Endodermal cell (in vitro differentiated cells): Measurements from ENCODE around the gene AFF1. TPM values are rescaled to one million over a fixed set of nuclear protein-coding genes. Genes with fewer than 3 reads are reported as not detected.
A peak's percentile ranks its signal among the peaks of the same experiment; 100 is the strongest.

Experiments used
- DNase-seq: peaks from one replicate; pipeline ENCODE4 v3.0.0-alpha.2; 2017
- H3K27ac ChIP-seq: 2 replicates; pipeline ENCODE4 v1.5.1; 2013; ENCODE audit warnings: mild to moderate bottlenecking, low read depth, low read length, moderate library complexity
- H3K27me3 ChIP-seq: 2 replicates; pipeline ENCODE4 v1.6.1; 2013; ENCODE audit warnings: mild to moderate bottlenecking, low read length, moderate library complexity; ENCODE audit not compliant: insufficient read depth, control insufficient read depth, poor library complexity, severe bottlenecking
- H3K36me3 ChIP-seq: 2 replicates; pipeline ENCODE4 v1.7.0; 2013; ENCODE audit warnings: mild to moderate bottlenecking, low read length, moderate library complexity; ENCODE audit not compliant: control insufficient read depth, insufficient read depth
- H3K4me1 ChIP-seq: one replicate; pipeline ENCODE4 v1.7.0; 2013; ENCODE audit warnings: low read length; ENCODE audit not compliant: control insufficient read depth, insufficient read depth
- H3K4me3 ChIP-seq: 2 replicates; pipeline ENCODE4 v1.5.1; 2013; ENCODE audit warnings: mild to moderate bottlenecking, low read length, moderate library complexity
- H3K9ac ChIP-seq: 2 replicates; pipeline ENCODE4 v1.6.1; 2013; ENCODE audit warnings: mild to moderate bottlenecking, low read length, moderate library complexity; ENCODE audit not compliant: poor library complexity, severe bottlenecking; ENCODE audit errors: extremely low read depth
- H3K9me3 ChIP-seq: 2 replicates; pipeline ENCODE4 v1.6.1; 2013; ENCODE audit warnings: mild to moderate bottlenecking, low read length, moderate library complexity; ENCODE audit not compliant: control insufficient read depth
- H3K27ac Mint-ChIP-seq: 2 replicates; pipeline ENCODE4 v1.8.0; 2020; ENCODE audit warnings: mixed read lengths
- H3K27me3 Mint-ChIP-seq: 2 replicates; pipeline ENCODE4 v1.8.0; 2021; ENCODE audit warnings: mild to moderate bottlenecking, mixed read lengths; ENCODE audit not compliant: insufficient read depth
- H3K36me3 Mint-ChIP-seq: 2 replicates; pipeline ENCODE4 v1.8.0; 2020; ENCODE audit warnings: low read depth, mixed read lengths
- H3K4me1 Mint-ChIP-seq: 2 replicates; pipeline ENCODE4 v1.8.0; 2020; ENCODE audit warnings: mixed read lengths
- H3K4me3 Mint-ChIP-seq: 2 replicates; pipeline ENCODE4 v1.8.0; 2020; ENCODE audit warnings: mild to moderate bottlenecking, moderate library complexity, mixed read lengths
- H3K9me3 Mint-ChIP-seq: 2 replicates; pipeline ENCODE4 v1.8.0; 2020; ENCODE audit warnings: mild to moderate bottlenecking, mixed read lengths
- WGBS, 2 experiments: methylation state at CpG; one replicate each; pipeline versions ENCODE4 v1.1.5 to v1.1.7; 2013; ENCODE audit warnings: missing lambda C conversion rate in 2 of 2, mixed read lengths in 1 of 2; ENCODE audit not compliant: insufficient coverage in 1 of 2, insufficient read length in 1 of 2; 5-methylcytosine and 5-hydroxymethylcytosine counted together
- total RNA-seq, 2 donors: library from RNA; stranded (reverse); fragmentation: NEBNext Ultra II Directional in 1 of 2; extraction: Animal tissue kit (Norgen Biotek cat#: 25700) in 1 of 2; gene quantifications; 2 replicates in 1 of 2; 3 replicates in 1 of 2; pipeline ENCODE4 v1.2.1, GENCODE V29; 2021
- TF ChIP-seq, protein P1 (sequence below): fragments of 200-600 bp; sonication (generic); conservative IDR thresholded peaks from 2 replicates; pipeline ENCODE4 v1.5.0; 2021; ENCODE audit warnings: antibody characterized with exemption, mild to moderate bottlenecking

AFF1 gene
- total RNA-seq, 2 donors from 2014 or later = 134 to 171 TPM

DNA sequence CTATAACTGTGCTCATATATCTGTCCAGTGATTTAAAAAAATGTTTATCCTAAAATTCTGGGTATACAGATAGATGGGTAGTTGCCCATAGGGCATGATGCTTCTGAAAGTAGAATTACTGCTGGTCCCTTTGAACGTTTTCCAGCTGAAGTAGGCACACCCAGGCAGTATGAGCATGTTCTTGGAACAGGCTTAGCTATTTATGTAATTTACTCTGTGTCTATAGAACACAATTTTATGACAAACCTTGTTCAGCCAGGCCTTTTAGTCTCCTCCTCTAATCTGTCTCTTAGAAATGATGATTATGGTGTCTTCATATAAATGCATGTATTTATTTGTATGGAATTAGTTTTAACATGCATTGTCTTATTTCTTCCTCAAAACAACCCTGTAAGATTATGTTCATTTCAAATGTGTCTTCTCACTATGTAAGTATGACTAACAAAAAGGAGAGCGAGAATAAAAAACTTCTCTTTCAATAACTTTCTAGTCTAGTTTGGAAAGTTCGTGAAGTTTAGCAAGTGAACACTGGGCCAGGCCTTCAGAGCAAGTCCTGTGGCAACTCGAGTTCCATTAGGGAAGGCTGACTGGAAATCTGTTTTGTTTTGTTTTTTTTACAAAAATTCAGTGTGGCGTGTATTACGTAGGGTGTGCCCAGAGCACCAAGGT lies 142.0 kb downstream of the AFF1 start:
- H3K4me3 ChIP-seq = no peak overlapping the region
- TF ChIP-seq, protein P1, sequence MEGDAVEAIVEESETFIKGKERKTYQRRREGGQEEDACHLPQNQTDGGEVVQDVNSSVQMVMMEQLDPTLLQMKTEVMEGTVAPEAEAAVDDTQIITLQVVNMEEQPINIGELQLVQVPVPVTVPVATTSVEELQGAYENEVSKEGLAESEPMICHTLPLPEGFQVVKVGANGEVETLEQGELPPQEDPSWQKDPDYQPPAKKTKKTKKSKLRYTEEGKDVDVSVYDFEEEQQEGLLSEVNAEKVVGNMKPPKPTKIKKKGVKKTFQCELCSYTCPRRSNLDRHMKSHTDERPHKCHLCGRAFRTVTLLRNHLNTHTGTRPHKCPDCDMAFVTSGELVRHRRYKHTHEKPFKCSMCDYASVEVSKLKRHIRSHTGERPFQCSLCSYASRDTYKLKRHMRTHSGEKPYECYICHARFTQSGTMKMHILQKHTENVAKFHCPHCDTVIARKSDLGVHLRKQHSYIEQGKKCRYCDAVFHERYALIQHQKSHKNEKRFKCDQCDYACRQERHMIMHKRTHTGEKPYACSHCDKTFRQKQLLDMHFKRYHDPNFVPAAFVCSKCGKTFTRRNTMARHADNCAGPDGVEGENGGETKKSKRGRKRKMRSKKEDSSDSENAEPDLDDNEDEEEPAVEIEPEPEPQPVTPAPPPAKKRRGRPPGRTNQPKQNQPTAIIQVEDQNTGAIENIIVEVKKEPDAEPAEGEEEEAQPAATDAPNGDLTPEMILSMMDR = no peak
- H3K4me1 ChIP-seq = peaks cover 12% of the 10 kb centered on the region
- WGBS, 2 experiments = 91% methylated on average over 6 of the region's 6 CpGs
- Mint-ChIP-seq H3K9me3 (no peaks in the 10 kb centered on the region), H3K36me3 (peaks cover 14% of the 10 kb centered on the region), H3K4me1 (peaks cover 58% of the 10 kb centered on the region), H3K27ac (no peak overlapping the region), H3K27me3 (no peaks in the 10 kb centered on the region), H3K4me3 (no peak overlapping the region)
- no peak for DNase-seq
- no peaks in the 10 kb centered on the region for H3K9me3 ChIP-seq
- H3K36me3 ChIP-seq = peaks cover 28% of the 10 kb centered on the region
- H3K9ac ChIP-seq = no peak overlapping the region
- no peaks in the 10 kb centered on the region for H3K27me3 ChIP-seq
- no peak overlapping the region for H3K27ac ChIP-seq

DNA sequence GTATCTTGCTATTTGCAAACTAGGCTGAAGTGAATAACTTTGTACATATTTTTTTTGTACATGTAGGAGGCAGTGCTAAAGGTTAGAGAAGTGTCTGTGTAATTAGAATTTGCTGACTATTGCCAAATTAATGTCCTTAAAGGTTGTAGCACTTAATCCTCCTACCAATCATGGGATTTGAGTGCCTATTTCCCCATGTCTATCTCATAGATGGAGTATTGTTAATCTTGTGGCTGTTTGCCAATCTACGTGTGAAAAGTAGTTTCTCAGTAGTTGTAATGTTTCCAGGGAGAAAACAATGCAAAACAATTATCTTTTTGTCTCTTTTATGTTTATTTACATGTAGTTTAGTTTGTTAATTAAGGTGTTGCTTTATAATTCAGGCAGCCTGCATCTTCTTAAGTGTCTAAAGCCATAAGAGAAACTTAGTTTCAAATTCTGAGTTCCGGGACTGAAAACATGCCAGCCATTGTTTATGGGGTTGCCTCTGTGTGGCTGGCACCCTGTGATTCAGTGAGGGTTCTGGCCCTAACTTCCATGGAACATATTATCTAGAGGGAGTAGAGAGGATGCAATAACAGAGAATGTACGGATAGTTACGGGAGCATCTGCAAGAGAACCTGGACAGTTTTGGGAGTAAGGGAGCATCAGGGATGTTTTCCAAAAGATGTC lies 143.2 kb downstream of the AFF1 start:
- H3K27me3 ChIP-seq = no peaks in the 10 kb centered on the region
- no peaks in the 10 kb centered on the region for H3K9me3 Mint-ChIP-seq
- no peak overlapping the region for H3K4me3 Mint-ChIP-seq
- peaks cover 14% of the 10 kb centered on the region for H3K36me3 Mint-ChIP-seq
- peak overlapping the region; percentile 5 for H3K27ac Mint-ChIP-seq
- no peak overlapping the region for H3K27ac ChIP-seq
- H3K9me3 ChIP-seq = no peaks in the 10 kb centered on the region
- no peak overlapping the region for H3K4me3 ChIP-seq
- peaks cover 12% of the 10 kb centered on the region for H3K4me1 ChIP-seq
- H3K9ac ChIP-seq = no peak overlapping the region
- WGBS, 2 experiments = 95 to 100% methylated on average over 2 to 4 of the region's 4 CpGs
- peaks cover 37% of the 10 kb centered on the region for H3K36me3 ChIP-seq
- DNase-seq = no peak
- TF ChIP-seq, protein P1 = no peak
- H3K4me1 Mint-ChIP-seq = peaks cover 53% of the 10 kb centered on the region
- no peaks in the 10 kb centered on the region for H3K27me3 Mint-ChIP-seq

DNA sequence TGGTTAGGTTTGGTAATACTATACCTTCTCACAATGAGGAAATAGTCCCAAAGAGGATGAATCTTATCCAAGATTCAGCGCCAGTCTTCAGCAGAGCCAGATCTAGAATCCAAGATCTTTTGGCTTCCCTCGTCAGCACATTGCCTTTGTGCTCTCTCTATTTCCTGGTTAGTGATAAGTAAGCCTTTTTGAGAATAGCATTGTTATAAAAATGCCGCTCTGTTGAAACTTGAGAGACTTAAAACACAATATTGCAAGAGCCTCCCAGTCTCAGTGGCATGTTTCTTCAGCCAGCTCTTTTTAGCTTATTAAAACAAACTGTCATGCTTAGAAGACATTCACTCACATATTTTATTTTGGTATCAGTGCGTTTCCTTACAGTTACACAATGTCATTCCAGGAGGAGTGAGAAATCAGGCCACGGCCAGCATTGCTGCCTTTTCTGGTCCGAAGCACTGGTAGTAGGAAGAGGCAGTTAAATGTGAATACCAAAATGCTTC lies 144.2 kb downstream of the AFF1 start:
- Histone ChIP-seq H3K4me1 (peaks cover 12% of the 10 kb centered on the region), H3K27ac (no peak overlapping the region), H3K9ac (no peak overlapping the region), H3K36me3 (peaks cover 47% of the 10 kb centered on the region), H3K9me3 (no peaks in the 10 kb centered on the region), H3K27me3 (no peaks in the 10 kb centered on the region), H3K4me3 (no peak overlapping the region)
- TF ChIP-seq, protein P1 = no peak
- no peaks in the 10 kb centered on the region for H3K9me3 Mint-ChIP-seq
- DNase-seq = no peak
- WGBS, 2 experiments = 89 to 96% methylated on average over 5 to 6 of the region's 6 CpGs
- peaks cover 44% of the 10 kb centered on the region for H3K4me1 Mint-ChIP-seq
- H3K4me3 Mint-ChIP-seq = no peak overlapping the region
- H3K36me3 Mint-ChIP-seq = peaks cover 16% of the 10 kb centered on the region
- no peaks in the 10 kb centered on the region for H3K27me3 Mint-ChIP-seq
- peak overlapping the region; percentile 21 for H3K27ac Mint-ChIP-seq
